Effector memory CD4-positive, alpha-beta T cell (primary cell): ENCODE results near the gene ZNF616.
A peak's percentile ranks its signal among the peaks of the same experiment; 100 is the strongest.

Source experiments
- DNase-seq, 3 donors: peaks; one replicate each; pipeline ENCODE4 v3.0.0-alpha.2; 2020
- H3K27ac ChIP-seq: 2 replicates; pipeline ENCODE4 v1.7.0; 2013; ENCODE audit warnings: mild to moderate bottlenecking, low read length, moderate library complexity; ENCODE audit not compliant: insufficient read depth, poor library complexity, severe bottlenecking
- H3K27me3 ChIP-seq: replicated peaks from 2 replicates; pipeline ENCODE4 v1.7.0; 2013; ENCODE audit warnings: mild to moderate bottlenecking, low read length; ENCODE audit not compliant: insufficient read depth, control insufficient read depth, poor library complexity, severe bottlenecking
- H3K36me3 ChIP-seq: 2 replicates; pipeline ENCODE4 v1.7.0; 2013; ENCODE audit warnings: mild to moderate bottlenecking, low read length, moderate library complexity; ENCODE audit not compliant: control insufficient read depth, insufficient read depth
- H3K4me1 ChIP-seq: 2 replicates; pipeline ENCODE4 v1.7.0; 2013; ENCODE audit warnings: low read length, mild to moderate bottlenecking; ENCODE audit not compliant: control insufficient read depth, insufficient read depth, poor library complexity, severe bottlenecking
- H3K4me3 ChIP-seq: 2 replicates; pipeline ENCODE4 v1.7.0; 2013; ENCODE audit warnings: low read length, low read depth, mild to moderate bottlenecking; ENCODE audit not compliant: insufficient read depth, poor library complexity, severe bottlenecking
- H3K9me3 ChIP-seq: 2 replicates; pipeline ENCODE4 v1.7.0; 2013; ENCODE audit warnings: mild to moderate bottlenecking, low read length, moderate library complexity; ENCODE audit not compliant: control insufficient read depth

The ZNF616 gene

GRCh38 chr19:52148256-52148655, 8.5 kb upstream of the ZNF616 start:
- H3K36me3 ChIP-seq: no peaks in the 10 kb centered on the region
- peaks cover 15% of the 10 kb centered on the region for H3K9me3 ChIP-seq
- H3K4me3 ChIP-seq: no peak overlapping the region
- no peak overlapping the region for H3K27ac ChIP-seq
- no peak for DNase-seq
- no peaks in the 10 kb centered on the region for H3K4me1 ChIP-seq
- H3K27me3 ChIP-seq: no peaks in the 10 kb centered on the region

- no peak for DNase-seq
- Histone ChIP-seq H3K4me1 (peaks cover 11% of the 10 kb centered on the region), H3K27ac (no peak overlapping the region), H3K4me3 (no peak overlapping the region), H3K36me3 (no peaks in the 10 kb centered on the region), H3K9me3 (no peaks in the 10 kb centered on the region), H3K27me3 (no peaks in the 10 kb centered on the region)
Observed at GRCh38 chr19:52142001-52142595, 2.4 kb upstream of the ZNF616 start.

GRCh38 chr19:52141203-52141602, 1.5 kb upstream of the ZNF616 start:
- DNase-seq: no peak
- Histone ChIP-seq H3K9me3 (no peaks in the 10 kb centered on the region), H3K27me3 (no peaks in the 10 kb centered on the region), H3K4me1 (peaks cover 11% of the 10 kb centered on the region), H3K36me3 (no peaks in the 10 kb centered on the region), H3K4me3 (no peak overlapping the region), H3K27ac (no peak overlapping the region)

- peak in 1 of 3 donors; percentile 98 for DNase-seq
- no peaks in the 10 kb centered on the region for H3K9me3 ChIP-seq
Observed at GRCh38 chr19:52140032-52140710, 433 bp upstream of the ZNF616 start.

GRCh38 chr19:52138983-52139251, 821 bp downstream of the ZNF616 start:
- no peaks in the 10 kb centered on the region for H3K9me3 ChIP-seq
- H3K36me3 ChIP-seq: peaks cover 4% of the 10 kb centered on the region
- peaks cover 11% of the 10 kb centered on the region for H3K4me1 ChIP-seq
- H3K27ac ChIP-seq: peak overlapping the region; percentile 76
- peak overlapping the region; percentile 93 for H3K4me3 ChIP-seq
- H3K27me3 ChIP-seq: no peaks in the 10 kb centered on the region
- DNase-seq: no peak

More at GRCh38 chr19:52140032-52140710, 433 bp upstream of the ZNF616 start:
- Histone ChIP-seq H3K27ac (peak overlapping the region; percentile 76), H3K4me1 (peaks cover 11% of the 10 kb centered on the region), H3K4me3 (peak overlapping the region; percentile 93), H3K36me3 (peaks cover 3% of the 10 kb centered on the region), H3K27me3 (no peaks in the 10 kb centered on the region)

GRCh38 chr19:52138278-52138982, 1.3 kb downstream of the ZNF616 start:
- peak overlapping the region; percentile 76 for H3K27ac ChIP-seq
- peak overlapping the region; percentile 93 for H3K4me3 ChIP-seq
- no peaks in the 10 kb centered on the region for H3K27me3 ChIP-seq
- DNase-seq: no peak
- H3K36me3 ChIP-seq: peaks cover 4% of the 10 kb centered on the region
- no peaks in the 10 kb centered on the region for H3K9me3 ChIP-seq
- H3K4me1 ChIP-seq: peaks cover 11% of the 10 kb centered on the region

GRCh38 chr19:52120286-52120685, 19.5 kb downstream of the ZNF616 start:
- Histone ChIP-seq H3K27me3 (no peaks in the 10 kb centered on the region), H3K4me3 (no peak overlapping the region), H3K9me3 (peaks cover 71% of the 10 kb centered on the region), H3K4me1 (no peaks in the 10 kb centered on the region), H3K36me3 (peaks cover 87% of the 10 kb centered on the region), H3K27ac (no peak overlapping the region)
- DNase-seq: no peak

- H3K4me3 ChIP-seq: no peak overlapping the region
- no peak for DNase-seq
- peaks cover 52% of the 10 kb centered on the region for H3K36me3 ChIP-seq
- H3K9me3 ChIP-seq: peaks cover 81% of the 10 kb centered on the region
- H3K27me3 ChIP-seq: no peaks in the 10 kb centered on the region
- H3K4me1 ChIP-seq: no peaks in the 10 kb centered on the region
- no peak overlapping the region for H3K27ac ChIP-seq
Observed at GRCh38 chr19:52115526-52116053, 24.1 kb downstream of the ZNF616 start.

GRCh38 chr19:52114691-52115090, 25.0 kb downstream of the ZNF616 start:
- Histone ChIP-seq H3K27ac (no peak overlapping the region), H3K27me3 (no peaks in the 10 kb centered on the region), H3K9me3 (peaks cover 83% of the 10 kb centered on the region), H3K36me3 (peaks cover 43% of the 10 kb centered on the region), H3K4me3 (no peak overlapping the region), H3K4me1 (no peaks in the 10 kb centered on the region)
- DNase-seq: no peak

- H3K27ac ChIP-seq: no peak overlapping the region
- peaks cover 24% of the 10 kb centered on the region for H3K36me3 ChIP-seq
- no peaks in the 10 kb centered on the region for H3K27me3 ChIP-seq
- H3K4me3 ChIP-seq: no peak overlapping the region
- peaks cover 73% of the 10 kb centered on the region for H3K9me3 ChIP-seq
- H3K4me1 ChIP-seq: no peaks in the 10 kb centered on the region
- DNase-seq: no peak
Observed at GRCh38 chr19:52112624-52113023, 27.1 kb downstream of the ZNF616 start.
